ENCODE measurements around the gene CFL1.
"Not testable (repeated sequence)": the region's sequence is repeated elsewhere in the genome, so short reads cannot be mapped to it uniquely, and the experiment has no call there.

CFL1 gene

GRCh38 chr11:65856689-65857499 lies 1.1 kb downstream of the CFL1 start:
- DNase-seq, result peak; percentile 92

GRCh38 chr11:65855927-65856363 lies 2.0 kb downstream of the CFL1 start:
- no peak for DNase-seq

DNA sequence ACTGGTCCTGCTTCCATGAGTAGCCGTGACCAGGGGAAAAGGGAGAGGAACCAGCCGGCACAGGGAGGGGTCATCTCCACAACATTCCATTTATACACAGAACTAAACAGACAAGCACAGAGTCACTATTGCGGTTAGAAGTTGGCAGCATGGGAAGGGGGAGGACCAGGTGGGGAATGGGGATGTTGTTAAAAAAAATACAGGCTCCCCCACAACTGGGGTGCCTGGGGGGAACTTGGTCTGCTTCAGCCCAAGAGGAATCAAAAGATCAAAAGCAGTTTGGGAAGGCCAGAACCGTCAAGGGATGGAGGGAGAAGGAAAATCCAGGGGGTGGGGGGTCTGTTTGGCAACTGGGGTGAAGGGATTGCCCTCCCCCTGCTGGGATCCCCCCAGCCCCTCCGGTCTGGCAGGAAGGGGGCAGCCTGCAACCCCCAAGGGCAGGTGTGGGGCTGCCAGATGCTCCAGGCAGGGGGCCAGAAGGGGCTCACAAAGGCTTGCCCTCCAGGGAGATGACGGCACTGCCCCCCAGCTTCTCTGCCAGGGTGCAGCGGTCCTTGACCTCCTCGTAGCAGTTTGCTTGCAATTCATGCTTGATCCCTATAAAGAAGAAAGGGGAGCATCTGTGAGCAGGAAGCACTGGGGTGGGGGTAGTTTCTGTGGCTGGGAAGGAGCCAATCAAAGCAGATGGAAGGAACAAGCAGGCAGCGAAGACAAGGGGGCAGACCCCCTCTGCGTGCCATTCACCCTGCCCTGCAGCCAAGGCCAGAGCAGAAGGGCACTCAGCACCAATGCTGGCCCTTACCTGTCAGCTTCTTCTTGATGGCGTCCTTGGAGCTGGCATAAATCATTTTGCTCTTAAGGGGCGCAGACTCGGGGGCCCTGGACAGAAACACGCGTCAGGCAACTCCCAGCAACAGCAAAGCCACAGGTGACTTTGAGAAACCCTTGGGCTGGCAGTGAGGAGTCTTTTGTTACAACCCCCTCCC lies 2.8 kb downstream of the CFL1 start:
- DNase-seq, result no peak

- DNase-seq, result no peak
These were observed 3.8 kb downstream of the CFL1 start for GRCh38 chr11:65854161-65854592.

- DNase-seq, result no peak
These were observed 4.6 kb downstream of the CFL1 start for GRCh38 chr11:65853246-65853979.

DNA sequence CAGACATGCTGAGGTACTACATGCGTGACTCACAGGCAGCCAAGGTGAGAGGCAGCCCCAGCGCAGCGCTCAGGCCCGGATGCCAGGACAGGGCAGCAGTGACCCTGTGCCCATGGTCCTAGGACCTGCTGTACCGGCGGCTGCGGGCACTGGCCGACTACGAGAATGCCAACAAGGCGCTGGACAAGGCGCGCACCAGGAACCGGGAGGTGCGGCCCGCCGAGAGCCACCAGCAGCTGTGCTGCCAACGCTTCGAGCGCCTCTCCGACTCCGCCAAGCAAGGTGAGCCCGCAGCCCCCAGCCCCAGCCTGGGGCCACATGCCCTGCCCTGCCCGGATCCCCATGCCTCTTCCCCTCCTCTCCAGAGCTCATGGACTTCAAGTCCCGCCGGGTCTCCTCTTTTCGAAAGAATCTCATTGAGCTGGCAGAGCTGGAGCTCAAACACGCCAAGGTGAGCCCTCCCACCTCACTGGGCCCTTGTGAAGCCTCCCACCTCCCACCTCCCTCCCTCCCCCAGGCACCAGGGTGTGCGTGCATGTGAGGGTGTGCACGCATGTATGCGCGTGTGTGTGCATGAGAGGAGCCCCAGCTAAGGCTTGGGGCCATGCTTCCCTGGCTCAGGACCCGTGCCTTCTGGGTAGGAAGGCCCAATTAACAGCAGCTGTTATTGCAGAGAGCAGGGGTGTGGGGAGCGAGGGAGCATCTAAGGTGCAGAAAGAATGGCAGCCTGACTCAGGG lies 5.3 kb downstream of the CFL1 start:
- DNase-seq, result no peak

DNA sequence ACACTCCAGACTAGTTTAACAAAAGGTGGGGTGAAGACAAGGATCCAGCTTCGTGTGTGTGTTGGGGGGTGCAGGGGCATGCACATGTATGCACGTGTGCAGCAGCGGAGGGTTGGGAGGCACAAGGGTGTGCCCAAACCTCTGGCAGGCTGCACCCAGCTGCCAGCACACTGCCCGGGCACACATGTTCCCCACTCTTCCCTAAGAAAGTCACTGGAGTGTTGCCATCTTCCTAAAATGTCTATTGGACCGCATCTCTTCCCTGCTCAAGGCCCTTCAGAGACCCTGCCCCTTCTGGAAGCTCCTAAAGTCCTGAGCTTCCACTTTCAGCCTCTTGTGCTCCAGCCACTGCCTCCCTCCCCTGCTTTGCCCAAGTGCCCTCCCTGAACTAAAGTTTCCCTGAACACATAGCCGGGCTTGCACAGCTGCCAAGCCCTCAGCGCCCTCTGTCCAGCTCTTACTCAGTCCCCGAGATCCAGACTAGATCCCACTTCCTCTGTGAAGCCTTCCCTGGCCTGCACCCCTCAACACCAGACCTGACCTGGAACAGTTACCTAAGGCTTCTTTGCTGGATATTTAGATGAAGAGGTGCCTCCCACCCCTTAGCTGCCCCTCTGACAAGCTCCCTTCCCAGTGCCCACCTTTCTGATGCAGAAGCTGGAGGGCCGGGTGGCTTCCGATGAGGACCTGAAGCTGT lies 6.0 kb downstream of the CFL1 start:
- DNase-seq, result no peak

GRCh38 chr11:65851083-65851579 lies 6.8 kb downstream of the CFL1 start:
- DNase-seq, result peak; percentile 27

DNA sequence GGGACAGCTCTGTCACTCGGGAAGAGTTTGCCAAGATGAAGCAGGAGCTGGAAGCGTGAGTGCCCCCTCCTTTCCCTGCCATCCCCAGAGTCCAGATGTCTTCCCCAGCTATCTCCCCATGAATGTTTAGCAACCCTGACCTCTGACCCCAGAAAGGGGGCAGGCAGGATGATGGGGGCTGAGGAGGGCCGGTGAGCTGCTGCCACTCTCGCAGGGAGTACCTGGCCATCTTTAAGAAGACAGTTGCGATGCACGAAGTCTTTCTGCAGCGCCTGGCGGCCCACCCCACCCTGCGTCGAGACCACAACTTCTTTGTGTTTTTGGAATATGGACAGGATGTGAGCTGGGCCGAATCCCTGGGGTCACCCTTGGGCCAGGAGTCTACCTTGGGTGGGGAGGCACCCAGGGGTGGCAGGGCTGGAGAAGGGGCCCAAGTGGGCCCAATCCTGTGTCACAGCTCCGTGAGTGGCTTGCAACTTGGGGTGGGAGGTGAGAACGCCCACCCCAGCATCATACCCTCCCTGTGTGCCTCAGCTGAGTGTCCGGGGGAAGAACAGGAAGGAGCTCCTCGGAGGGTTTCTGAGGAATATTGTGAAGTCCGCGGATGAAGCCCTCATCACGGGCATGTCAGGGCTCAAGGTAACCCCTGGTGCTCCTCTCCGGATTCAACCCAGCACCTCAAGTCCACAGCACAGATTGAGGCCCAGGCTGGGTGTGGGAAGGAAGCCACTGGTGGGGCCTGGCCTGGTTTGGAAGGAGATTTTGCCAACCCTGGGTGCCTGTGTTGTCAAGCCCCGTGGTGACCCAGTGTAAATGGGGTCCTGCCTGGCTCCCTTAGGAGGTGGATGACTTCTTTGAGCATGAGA lies 7.5 kb downstream of the CFL1 start:
- DNase-seq, result no peak

GRCh38 chr11:65849771-65850216 lies 8.2 kb downstream of the CFL1 start:
- DNase-seq, result no peak

DNA sequence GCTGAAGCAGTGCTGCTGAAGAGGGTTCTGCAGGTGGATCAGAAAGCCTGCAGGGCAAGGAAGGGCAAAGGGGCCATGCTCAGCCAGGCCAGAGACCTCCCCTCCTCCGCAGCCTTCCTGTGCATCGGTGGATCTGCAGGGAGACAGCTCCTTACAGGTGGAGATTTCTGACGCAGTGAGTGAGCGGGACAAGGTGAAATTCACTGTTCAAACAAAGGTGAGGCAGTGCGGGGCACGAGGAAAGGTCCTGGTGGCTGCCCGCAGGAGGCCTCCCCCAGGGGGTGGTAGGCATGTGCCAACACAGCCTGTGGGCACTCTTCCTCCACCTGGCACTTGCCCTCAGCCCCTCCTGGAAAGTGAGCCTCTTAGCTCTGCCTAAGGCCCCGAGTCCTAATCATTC lies 8.6 kb downstream of the CFL1 start:
- DNase-seq, result no peak

DNA sequence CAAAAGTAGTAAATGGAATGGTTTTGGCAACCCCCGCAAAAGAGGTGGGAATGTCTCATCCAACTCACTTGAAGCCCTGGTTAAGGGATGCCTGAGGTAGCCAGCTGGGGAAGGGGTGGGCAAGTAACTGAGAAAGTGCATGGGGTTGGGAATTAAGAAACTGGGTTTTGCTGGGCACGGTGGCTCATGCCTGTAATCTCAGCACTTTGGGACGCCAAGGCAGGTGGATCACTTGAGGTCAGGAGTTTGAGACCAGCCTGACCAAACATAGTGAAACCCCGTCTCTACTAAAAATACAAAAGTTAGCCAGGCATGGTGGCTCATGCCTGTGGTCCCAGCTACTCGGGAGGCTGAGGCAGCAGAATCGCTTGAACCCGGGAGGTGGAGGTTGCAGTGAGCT lies 9.3 kb downstream of the CFL1 start:
- not testable (repeated sequence) for DNase-seq

GRCh38 chr11:65847746-65848145 lies 10.2 kb downstream of the CFL1 start:
- DNase-seq, result no peak

GRCh38 chr11:65844231-65844872 lies 13.6 kb downstream of the CFL1 start:
- no peak for DNase-seq

GRCh38 chr11:65843811-65844210 lies 14.2 kb downstream of the CFL1 start:
- no peak for DNase-seq

GRCh38 chr11:65842144-65842543 lies 15.8 kb downstream of the CFL1 start:
- DNase-seq, result no peak

DNA sequence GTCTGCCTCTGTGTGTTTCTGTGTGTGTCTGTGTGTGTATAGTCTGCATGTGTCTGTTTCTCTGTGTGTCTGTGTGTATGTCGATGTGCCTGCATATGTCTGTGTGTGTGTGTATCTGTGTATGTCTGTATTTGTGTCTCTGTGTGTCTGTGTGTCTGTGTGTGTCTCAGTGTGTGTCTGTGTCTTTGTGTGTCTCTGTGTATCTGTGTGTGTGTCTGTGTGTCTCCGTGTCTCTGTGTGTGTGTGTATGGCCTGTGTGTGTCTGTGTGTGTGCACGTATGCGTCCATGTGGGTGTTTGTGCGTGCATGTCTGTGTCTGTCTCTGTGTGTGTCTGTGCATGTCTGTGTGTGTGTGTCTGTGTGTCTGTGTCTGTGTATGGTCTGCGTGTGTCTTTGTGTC lies 23.8 kb downstream of the CFL1 start:
- no peak for DNase-seq

GRCh38 chr11:65833297-65834030 lies 24.5 kb downstream of the CFL1 start, which contains the start of gene SNX32:
Gene SNX32 (plus strand): TSS chr11:65833963. CDS start chr11:65834066, 103 bp downstream.
- peak; percentile 96 for DNase-seq

- not testable (repeated sequence) for DNase-seq
These were observed 25.7 kb downstream of the CFL1 start for GRCh38 chr11:65832231-65832630.
